Activated T-helper 1 cell treated with Interleukin-2 at 50 U/mL for 16 hours (primary cell): Measurements from ENCODE around the gene SPACA9.

Source experiments
- DNase-seq: peaks from one replicate; pipeline ENCODE4 v3.0.0-alpha.2; 2020; ENCODE audit warnings: low read depth

The SPACA9 gene

DNA sequence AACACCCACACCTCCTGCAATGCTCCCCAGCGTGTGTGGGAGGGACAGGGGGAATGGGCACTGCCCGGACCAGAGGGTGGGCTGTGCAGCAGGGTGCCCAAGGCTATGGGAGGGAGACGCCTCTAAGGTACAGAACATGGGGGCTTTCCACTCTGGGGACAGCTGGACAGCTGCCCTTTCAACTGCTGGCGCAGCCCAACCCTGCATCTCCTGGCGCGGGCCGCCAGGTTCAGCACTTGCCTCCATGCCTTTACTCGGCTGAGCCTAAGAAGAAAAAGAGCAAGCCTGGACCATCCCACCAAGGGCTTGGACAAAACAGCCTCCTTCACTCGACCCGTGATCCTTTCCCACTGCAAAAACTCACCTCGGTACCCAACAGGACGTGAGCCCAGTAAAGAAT is 15.6 kb upstream of the SPACA9 start:
- no peak for DNase-seq

DNA sequence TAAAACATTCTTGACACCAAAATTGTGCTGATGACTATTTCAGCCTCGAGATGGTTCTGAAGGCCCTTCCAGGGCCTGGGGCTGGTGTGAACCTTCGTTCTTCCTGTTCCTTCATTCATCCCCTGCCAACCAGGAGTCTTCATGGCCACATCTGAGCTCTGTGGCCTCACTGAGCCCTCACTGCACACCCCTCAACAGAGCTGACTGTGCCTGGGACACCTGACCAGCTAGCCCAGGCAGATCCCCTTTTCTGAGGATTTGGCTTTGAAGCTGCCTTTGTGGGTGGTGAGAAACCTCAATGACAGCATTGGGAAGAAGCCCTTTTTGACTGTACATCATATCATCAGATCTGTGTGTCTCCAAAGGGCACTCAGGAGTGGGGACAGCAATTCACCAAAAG is 14.4 kb upstream of the SPACA9 start:
- no peak for DNase-seq

DNA sequence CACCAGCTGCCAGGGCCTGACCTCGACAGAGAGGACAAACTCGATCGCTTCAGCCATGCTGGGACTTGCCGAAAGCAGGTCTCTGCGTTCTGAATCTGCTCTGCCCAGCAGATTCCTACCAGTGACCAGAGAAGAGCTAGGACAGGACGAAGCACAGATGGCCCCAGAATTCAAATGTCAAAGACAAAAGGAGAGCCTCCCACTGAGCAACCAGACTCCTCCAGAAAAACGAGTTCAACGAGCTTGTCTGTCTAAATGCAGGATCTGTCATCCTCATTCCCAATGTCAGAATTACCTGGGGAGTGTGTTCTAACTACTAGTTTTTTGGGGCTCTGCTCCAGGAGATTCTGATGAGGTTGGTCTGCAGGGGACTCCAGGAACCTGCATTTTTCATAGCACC is 14.0 kb upstream of the SPACA9 start:
- DNase-seq = no peak

DNA sequence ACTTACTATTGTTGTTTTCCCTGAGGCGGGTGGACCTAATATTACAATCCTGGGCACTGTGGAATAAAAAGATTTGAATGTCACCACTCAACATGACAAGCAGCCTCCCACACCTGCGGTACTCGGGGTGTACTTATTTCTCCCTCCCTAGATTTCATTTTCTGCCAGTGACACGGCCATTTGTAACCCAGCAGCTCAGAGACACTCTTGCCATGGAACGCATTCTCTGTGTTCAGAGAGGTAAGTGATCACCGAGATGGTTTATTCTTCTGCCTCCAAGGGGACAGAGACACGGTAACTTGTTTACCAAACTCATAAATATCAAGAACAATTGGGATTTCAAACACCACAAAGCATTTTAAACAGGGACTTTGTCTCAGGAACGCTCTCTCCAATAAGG is 11.8 kb upstream of the SPACA9 start:
- no peak for DNase-seq

DNA sequence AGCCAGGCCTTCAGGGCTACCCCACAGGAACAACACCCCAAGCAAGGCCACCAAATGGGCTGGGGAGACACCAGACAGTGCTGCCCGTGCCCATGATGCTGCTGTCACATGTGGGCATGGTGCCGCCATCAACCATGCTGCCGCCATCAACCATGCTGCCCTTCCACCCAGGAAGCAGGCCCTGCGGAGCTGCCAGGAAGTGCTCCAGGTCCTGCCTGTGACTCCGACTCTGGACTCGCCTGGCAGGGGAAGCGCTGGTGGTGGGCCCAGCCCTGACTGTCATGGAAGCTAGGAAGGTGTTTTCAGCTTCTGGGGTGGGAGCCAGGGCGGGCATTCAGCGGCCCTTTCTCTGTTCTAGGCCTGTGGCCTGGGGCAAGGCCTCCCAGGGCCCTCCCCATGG is 9.4 kb upstream of the SPACA9 start:
- no peak for DNase-seq

DNA sequence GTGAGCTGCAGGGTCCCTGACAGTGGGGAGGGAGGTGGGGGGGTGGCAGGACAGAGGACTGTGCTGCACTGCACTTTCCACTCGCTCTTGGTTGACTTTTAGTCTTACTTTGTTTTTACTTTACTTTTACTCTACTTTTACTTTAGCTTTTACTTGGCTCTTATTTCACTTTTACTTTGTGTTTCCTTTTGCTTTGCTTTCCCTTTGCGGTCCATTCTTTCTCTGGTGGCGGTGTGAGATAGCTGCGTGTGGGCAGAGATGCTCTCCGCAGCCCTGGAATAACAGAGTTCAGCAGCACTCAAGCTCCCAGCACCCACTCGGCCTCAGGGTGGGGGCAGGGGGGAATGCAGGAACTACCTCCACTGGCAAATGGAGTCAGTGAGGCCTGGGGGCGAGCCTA is 5.3 kb upstream of the SPACA9 start:
- no peak for DNase-seq

DNA sequence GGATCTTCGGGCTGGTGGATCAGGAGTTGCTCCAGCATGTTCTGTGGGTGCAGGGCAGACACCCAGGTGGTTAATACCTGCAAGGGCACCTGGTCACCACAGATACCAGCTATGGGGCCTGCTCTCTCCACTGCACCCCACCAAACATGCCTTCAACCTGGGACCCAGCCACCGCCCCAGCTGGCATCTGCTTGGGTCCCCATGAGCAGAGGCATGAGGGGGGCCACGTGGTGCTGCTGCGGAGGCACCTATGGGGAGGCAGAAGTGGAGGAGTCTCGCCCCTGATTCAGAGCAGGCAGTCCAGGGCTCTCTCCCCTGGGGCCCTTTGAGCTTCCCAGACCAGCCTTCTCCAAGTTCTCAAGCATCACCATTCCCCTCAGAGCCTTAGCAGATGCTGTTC is 3.5 kb upstream of the SPACA9 start:
- DNase-seq = no peak

DNA sequence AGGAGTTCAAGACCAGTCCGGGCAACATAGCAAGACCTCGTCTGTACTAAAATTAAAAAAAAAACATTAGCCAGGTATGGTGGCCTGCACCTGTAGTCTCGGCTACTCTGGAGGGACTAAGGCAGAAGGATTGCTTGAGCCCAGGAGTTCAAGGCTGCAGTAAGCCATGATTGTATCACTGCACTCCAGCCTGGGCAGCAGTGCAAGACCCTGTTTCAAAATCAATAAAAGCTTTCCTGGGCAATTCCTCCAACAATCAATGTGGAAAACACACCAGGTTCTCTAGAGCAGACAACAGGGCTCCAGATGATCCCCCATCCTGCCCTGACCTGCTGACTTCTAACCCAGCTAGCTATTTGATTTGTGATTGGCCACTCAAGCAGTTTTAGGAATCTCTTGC is 1.8 kb upstream of the SPACA9 start:
- DNase-seq = no peak

DNA sequence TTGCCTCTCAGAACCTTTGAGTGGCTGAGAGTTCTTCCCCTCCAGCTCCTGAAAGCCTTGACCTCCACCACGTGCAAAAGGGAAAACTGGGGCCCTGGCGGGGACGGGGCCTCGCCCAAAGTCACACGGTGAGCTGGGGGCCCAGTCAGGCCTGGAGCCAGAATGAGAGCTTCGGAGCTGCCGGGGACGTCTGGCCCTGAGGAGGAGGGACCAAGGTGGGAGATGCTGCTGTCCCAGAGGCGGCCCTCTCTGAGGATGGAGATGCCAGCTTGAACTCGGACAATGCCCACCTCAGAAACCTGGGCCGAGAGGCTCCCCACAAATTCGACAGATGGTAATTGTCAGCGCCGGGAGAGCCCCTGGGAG is 1.3 kb upstream of the SPACA9 start:
- DNase-seq = no peak

DNA sequence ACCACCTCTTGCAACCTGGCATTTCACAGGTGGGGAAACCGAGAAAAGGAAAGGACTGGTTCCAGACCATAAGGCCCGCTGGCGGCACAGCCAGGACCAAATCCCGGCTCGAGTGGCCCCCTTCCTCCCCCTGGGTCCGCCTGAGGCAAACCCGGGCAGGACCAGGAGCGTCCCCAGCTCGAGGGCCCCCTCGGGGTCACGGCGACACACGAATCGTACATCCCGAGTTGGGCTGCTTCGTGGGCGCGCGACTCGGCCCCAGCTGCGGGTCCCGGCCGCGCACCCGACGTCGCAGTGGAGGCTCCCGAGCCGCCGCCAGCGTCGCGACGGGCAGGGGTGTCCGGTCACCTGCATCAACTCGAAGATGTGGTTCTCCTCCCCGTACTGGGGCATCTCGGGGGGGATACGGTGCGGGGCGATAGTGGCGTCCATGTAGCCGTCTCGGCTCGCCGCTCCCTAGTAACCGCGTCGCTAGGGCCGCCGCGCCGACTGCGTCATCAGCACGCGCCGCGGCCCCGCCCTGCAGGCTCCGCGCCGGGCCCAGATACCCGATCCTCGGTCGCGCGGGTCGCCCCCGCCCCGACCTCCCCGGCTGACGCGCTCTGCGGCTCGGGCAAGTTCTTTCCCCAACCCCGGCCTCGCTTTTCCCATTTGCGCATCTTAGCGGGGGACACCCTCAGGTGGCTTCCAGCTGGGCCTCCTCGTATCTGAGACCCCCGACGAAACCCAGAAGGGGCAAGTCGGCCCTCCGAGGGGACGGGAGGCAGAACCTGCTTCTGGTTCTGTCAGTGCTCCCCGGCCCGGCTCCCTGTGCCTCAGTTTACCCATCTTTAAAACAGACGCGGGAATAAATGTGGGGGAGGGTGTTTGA is 639 bp upstream of the SPACA9 start, which contains the start of gene AK8:
TSS of gene AK8 (minus strand) at position 461 of the 871 bp plus-strand sequence. CDS start at position 432, 29 bp downstream.
- peak; percentile 69 for DNase-seq

DNA sequence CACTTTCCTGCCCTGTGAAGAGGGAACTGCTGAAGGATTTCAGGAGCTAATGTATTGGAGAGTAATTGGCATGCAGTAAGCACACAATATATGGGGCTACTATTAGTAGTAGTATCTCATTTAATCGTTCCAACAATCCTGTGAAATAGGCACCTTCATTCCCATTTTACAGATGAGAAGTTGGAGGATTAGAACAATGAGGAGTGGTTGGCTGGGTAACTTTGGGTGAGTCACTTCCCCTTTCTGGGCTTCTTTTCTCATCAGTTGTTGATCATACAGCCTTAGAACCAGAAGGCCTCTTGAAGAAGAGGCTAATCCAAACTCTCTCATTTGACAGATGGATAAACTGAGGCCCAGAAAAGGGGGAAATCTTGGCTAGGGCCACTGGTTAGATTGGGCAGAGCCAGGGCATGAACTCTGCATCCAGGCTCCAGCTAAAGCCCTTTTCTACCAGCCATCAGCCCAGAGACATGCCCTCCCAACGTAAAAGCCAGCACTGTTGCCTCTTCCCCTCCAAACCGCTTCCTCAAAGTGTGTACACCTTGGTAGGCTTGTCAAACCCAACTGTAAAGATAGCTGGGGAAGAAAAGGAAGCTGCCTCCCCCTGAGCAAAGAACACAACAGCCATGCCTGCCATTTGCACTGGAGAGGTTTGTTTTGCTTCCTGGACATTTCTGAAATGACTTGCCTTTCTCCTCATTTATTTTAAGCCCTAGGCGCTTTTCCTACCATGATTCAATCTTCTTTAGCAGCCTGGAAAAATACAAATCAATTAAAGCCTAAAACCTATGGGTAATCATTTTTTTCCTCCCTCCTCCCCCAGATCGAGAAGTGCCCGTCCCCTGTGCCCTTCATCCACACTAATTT is 992 bp downstream of the SPACA9 start:
- DNase-seq = no peak

DNA sequence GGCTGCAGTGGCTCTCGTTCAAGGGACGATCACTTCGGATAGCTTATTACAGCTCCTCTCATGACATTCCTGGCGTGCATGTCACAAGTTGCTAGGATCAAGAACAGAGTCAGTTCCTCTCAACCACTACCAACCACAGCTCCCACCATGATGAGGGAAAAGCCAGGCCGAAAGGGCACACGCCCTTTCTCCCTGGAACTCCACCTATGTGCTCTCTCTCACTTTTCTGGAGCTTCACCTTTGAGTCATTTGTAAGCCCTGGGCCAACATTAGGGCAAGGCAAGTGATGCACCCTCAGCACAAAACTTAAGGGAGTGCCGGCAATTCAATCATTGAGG is 1.6 kb downstream of the SPACA9 start:
- DNase-seq = no peak

DNA sequence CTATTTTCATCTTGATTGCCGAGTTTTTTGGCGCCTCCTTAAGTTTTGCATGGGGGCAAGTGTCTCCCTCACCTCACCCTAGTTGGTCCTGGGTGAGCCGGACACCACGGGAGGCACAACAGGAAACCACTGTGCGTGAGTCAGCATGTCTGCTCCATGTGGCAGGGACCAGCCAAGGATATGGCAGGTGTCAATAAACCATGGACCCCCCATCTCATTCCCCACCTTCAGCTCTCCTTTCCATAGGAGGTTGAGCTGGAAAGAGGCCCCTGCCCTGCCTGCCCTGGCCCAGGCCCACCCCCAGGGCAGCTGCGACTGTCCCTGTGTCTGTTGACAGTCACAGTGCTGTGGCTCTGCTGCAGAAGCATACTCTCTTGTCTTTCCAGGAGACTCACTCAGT is 3.1 kb downstream of the SPACA9 start:
- DNase-seq = no peak

DNA sequence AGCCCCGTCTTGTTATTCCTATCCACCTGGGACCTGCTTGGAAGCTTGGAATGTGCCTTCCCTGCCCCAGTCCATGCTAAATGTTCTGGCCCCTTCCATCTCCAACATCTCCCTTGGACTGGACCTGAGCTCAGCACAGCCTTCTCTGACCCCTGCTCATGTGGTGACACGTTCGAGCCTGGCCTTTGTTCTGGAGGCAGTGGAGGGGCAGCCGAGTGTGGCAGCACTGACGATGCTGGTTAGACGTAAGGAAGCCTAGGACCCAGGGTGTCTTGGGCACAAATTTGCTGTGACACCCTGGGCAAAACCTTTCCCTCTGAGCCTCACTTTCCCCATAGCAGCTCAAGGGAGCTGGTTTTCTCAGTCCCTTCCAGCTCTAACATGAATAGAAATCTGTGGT is 3.9 kb downstream of the SPACA9 start:
- DNase-seq = no peak

DNA sequence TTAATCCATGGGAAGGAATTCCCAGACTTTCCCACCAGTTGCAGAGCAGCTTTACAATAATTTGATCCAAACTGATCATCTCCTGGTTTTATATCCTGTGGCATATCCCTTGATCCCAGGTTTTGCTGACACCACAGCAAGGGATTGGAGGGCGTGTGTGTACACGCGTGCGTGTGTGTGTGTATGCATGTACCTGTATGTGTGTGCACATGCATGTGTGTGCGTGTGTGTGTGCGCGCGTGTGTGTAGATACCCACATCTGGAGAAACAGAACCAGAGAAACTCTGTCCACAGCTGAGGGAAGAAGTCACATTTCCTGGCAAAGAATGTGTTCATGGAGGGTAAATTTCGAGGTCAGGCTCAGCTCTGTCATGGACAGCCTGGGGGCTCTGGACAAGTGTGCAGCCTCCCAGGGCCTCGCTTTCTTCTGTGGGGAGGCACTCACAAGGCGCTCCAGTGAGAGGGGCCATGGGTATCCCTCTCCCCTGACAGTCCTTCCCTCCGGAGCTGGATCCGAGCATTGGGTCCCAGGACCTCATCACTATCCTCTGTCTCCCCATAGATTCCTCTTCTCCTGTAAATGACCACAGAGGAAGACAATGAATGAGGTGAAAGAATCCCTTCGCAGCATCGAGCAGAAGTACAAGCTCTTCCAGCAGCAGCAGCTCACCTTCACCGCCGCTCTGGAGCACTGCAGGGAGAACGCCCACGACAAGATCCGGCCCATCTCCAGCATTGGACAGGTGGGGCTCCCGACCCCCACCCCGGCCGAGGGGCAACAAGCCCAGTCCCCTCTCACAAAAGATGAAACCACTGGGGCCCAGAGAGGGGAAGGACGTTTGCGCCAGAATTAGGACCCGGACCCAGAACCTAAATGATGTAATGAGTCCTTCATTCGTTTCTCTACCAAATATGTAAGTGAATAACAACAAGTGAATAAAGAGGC is 4.9 kb downstream of the SPACA9 start:
- DNase-seq = no peak

DNA sequence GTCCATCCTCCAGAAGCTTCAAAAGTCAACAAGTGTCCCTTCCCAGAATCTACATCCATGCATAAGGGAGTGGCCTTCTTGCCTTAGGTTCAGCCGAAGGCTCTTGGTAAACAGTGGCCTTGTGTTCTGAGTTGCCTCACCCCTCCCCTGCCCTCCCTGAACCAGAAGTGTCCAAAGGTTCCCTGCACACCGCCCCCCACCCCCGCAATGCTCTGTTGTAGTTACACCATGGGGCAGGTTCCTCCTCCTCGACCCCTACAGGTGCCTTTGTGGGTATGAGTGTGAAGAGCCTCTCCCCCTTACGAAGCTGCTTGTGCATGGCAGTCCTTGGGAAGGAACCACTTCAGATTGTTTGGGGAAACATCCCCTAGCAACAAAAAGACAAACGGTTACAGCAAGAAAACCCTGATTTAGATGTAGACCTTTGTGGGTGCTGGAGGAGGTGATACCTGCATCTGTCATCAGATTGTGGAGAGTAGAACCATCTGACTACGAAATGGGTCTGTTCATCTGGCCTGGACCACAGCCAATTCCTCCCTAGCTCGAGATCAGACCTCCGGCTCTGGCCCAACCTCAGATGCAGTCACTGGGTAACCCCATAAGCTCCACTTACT is 7.1 kb downstream of the SPACA9 start:
- DNase-seq = no peak

DNA sequence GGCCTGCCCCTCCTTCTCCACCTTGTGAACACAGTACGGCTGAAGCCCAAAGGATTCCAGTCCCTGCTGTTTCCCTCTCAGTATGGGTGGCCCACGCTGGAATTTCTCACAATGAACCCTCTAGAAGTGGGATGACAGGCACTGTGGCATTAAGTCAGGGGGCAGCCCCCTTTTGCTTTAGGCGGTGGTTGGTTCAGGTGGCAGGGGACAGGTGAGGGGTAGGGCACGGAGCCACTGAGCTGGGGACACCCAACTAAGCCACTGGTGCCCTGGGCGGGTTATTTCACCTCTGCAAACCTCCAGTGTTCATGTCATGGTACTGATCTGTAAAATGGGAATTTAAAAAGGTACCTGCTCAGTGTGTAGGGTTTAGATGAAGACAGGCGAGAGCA is 7.6 kb downstream of the SPACA9 start:
- DNase-seq = no peak

DNA sequence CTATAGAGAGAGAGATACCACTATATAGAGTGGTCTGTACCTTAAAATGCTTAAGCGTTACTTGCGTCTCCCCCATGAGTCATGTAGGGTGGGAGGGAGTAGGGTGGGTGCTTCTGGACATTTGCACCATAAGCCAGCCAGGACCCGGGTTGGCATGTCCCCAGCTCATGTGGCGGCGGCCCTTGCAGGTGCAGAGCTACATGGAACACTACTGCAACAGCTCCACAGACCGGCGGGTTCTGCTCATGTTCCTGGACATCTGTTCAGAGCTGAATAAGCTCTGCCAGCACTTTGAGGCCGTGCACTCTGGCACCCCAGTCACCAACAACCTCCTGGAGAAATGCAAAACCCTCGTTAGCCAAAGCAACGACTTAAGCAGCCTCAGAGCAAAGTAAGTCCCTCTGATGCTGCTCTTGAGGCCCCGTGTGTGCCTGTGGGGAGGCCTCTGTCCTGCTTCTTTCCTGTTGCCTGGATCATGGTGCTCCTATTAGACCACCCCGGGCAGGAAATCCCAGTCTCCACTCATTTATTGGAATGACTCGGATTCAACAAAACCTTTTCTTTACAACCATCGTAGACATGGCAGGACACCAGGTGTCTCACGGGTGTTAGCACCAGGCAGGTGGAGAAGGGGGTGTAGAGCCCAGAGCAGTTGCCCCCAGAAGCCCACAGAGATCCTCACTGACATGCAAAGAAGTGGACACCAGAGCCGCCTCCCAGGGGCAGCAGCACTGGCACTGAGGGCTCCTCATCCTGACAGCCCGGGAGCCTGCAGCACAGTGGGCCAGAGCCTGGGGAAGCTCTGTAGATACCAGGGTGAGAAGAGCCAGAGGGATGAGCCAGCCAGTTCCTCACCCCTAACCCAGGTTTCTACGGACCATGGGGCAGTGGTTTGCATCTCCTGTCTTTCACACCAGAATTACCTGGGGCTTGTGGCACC is 8.8 kb downstream of the SPACA9 start:
- no peak for DNase-seq

DNA sequence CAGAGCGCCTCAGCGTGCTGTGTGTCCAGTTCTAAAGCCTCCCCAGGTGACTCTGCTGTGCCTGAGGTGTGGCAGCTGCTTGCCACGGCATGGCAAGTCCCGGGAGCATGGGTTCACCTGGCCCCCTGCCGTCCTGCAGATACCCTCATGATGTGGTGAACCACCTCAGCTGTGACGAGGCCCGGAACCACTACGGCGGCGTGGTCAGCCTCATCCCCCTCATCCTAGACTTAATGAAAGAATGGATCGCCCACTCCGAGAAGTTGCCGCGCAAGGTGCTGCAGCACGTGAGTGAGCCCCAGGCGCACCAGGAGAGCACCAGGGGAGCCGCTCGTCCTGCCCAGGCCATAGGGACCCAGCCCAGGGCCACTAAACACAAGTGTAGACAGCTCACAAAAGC is 9.5 kb downstream of the SPACA9 start:
- no peak for DNase-seq

DNA sequence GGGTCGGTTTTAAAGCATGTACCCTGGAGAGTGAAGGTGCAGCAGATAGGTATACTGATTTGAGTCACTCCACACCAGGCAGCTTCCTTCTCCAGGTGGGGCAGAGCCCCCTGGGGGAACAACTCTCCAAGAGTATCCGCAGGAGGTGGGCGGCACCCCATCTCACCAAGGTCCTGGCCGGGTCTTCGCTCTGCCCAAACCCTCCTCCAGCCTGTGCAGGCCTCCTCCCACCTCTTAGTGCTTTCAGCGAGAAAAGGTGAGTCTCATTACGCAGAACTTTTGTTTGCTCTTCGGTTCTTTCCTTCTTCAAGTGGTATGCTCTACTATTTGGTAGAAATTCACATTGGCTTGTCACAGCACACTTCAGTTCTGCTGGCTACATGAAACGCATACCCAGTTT is 13.7 kb downstream of the SPACA9 start:
- DNase-seq = no peak

DNA sequence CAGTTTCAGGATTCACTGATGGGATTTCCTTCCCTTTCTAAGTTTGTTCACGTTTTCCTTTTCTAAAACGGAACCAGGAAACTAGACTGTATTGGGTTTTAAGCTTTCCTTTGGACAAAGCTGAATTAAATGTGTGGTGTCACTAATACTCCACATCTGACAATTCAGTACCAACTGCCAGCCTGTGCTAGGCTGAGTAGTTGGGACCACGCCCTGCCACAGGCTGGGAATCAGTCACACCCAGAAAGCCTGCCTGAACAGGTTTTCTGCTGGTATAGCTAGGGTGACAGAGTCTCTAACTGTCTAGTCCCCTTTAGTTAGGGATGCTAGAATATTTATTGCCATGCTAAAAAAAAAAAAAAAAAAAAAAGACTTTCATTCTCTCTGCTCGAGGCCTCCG is 15.6 kb downstream of the SPACA9 start:
- no peak for DNase-seq
